Measurements from ENCODE around the gene XPNPEP1.

GRCh38 chr10:109871476-109871875, 51.8 kb downstream of the XPNPEP1 start:
- TF ChIP-seq CTCF (IDR thresholded peaks at IDR 0.05) (no peak), FOXJ3 (CRISPR knock-in tag; IDR thresholded peaks at IDR 0.05) (no peak), GATA2 (CRISPR knock-in tag; IDR thresholded peaks at IDR 0.05) (no peak), SMC3 (IDR thresholded peaks at IDR 0.05; ENCODE audit: low read depth, low read length) (no peak)

All from SK-N-SH (cell line).